ENCODE results near the gene PHLDB2. TPM values are rescaled to one million over a fixed set of nuclear protein-coding genes. Genes with fewer than 3 reads are reported as not detected.

Gene PHLDB2
- total and polyA plus RNA-seq, 2 of the 4 experiments (the other 2 are of a cell fraction): 10.6 to 28.7 TPM

DNA sequence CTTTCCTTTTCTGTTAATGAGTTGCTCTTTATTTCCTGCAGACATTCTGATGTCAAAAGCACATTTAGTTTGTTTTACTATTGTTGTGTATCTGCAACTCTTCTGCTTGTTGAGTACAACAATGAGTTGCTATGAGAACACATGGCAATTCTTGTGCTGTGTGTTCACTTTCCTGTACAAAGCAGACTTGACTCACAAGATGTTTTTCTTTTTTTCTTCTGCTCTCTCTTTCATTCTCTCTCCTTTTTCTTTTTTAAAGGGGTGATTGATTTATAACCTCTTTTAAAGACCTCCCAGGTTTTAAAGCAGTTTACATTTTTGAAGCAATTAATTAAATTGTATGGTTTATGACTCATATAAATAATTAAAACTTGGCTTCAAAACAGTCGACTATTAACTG, 88.2 kb downstream of the PHLDB2 start:
- TF ChIP-seq MXI1 (IDR thresholded peaks at IDR 0.05; ENCODE audit: borderline replicate concordance, low read depth, low read length): no peak
- peak; percentile 26; the same call in 1 of the 2 replicates for TF ChIP-seq CEBPB (IDR thresholded peaks at IDR 0.05; ENCODE audit: low read depth, low read length)
- H3K79me1 ChIP-seq (ENCODE audit: low read depth in 1 of 2, low read length in 2 of 2): no peaks in the 10 kb centered on the region
- ChIA-PET POLR2A (ENCODE audit: unreplicated experiment) (no interaction called here), CTCF (interaction anchor here (1.0 kb wide), 1 partner anchor 11 kb away, joined by 4 read pairs; no protein-coding TSS in a partner anchor)
- H2AK5ac ChIP-seq (ENCODE audit: low read depth, low read length): no peak overlapping the region
- no peak overlapping the region for H2AK9ac ChIP-seq (replicated peaks; ENCODE audit: low read depth, low read length, poor library complexity)
- DNase-seq: peak; percentile 75
- no peak overlapping the region; the same call in 1 of the 2 replicates for H3K14ac ChIP-seq (replicated peaks; ENCODE audit: low read depth, low read length)
- WGBS, 2 experiments (ENCODE audit: extremely low coverage in 2 of 2, insufficient read length in 1 of 2): 0% methylated on average over 1 of the region's 1 CpG; no CpG with 5 or more reads in 1 of the 2 experiments
- H3K4me2 ChIP-seq (ENCODE audit: low read depth, low read length): peak overlapping the region; percentile 22; the same call in 1 of the 2 replicates
- H3K9me1 ChIP-seq (ENCODE audit: insufficient read depth, low read length): peaks cover 4% of the 10 kb centered on the region; the same call in 1 of the 2 replicates
- H3K36me3 ChIP-seq (ENCODE audit: control insufficient read depth, insufficient read depth, low read length): peaks cover 6% of the 10 kb centered on the region
- intact Hi-C loops (cut with micrococcal nuclease): loop anchor here (1.0 kb wide), 1 partner anchor 40 kb away; no protein-coding TSS in a partner anchor
- no peaks in the 10 kb centered on the region for H4K20me1 ChIP-seq (ENCODE audit: insufficient read depth, low read length)
- H3K23ac ChIP-seq (ENCODE audit: low read depth, low read length): no peak overlapping the region
- H2BK20ac ChIP-seq (ENCODE audit: low read depth, low read length): no peak overlapping the region
- in situ Hi-C loops (cut with MboI; ENCODE audit: low sequenced_read_pairs): no loop called here
- H3K27ac ChIP-seq (ENCODE audit: insufficient read depth, low read length): no peak overlapping the region
- H3K18ac ChIP-seq (ENCODE audit: low read depth, low read length): peak overlapping the region; percentile 50; the same call in 1 of the 2 replicates
- no peak overlapping the region for H3K4me3 ChIP-seq (ENCODE audit: insufficient read depth, low read depth, low read length)
- H3K4me1 ChIP-seq (ENCODE audit: control insufficient read depth, insufficient read depth, low read length): peaks cover 7% of the 10 kb centered on the region; the same call in 1 of the 2 replicates
- no peak overlapping the region for H4K91ac ChIP-seq (ENCODE audit: insufficient read depth, low read depth, low read length)
- H2BK5ac ChIP-seq (ENCODE audit: low read depth, low read length, poor library complexity, severe bottlenecking): peak overlapping the region; percentile 24
- H2AFZ ChIP-seq (replicated peaks; ENCODE audit: low read length, poor library complexity): no peak overlapping the region
- H3K27me3 ChIP-seq (ENCODE audit: control insufficient read depth, insufficient read depth, low read length): no peaks in the 10 kb centered on the region
- no peak overlapping the region for H3K4ac ChIP-seq (ENCODE audit: low read depth, low read length)
- no peaks in the 10 kb centered on the region for H3K9me3 ChIP-seq (ENCODE audit: control insufficient read depth, insufficient read depth, low read length)
- no TSS peak for BruUV-seq (replicated peaks)
- no peak overlapping the region for H2BK15ac ChIP-seq (ENCODE audit: low read depth, low read length)
- no peak overlapping the region for H4K8ac ChIP-seq (ENCODE audit: low read depth in 2 of 2, low read length in 2 of 2)
- dilution Hi-C loops (cut with HindIII; ENCODE audit: low sequenced_read_pairs, unreplicated experiment): no loop called here
- H3K9ac ChIP-seq (ENCODE audit: low read depth, low read length): no peak overlapping the region
- no peak overlapping the region for H2BK120ac ChIP-seq (ENCODE audit: low read depth, low read length)
- H4K5ac ChIP-seq (ENCODE audit: low read depth, low read length): no peak overlapping the region
- no peak overlapping the region for H3K56ac ChIP-seq (ENCODE audit: extremely low read depth, insufficient read depth, low read length)
- ATAC-seq (ENCODE audit: low read depth): peak; percentile 53

Measured in IMR-90 (cell line).